ENCODE data around the gene TMPRSS6. TPM values are rescaled to one million over a fixed set of nuclear protein-coding genes. Genes with fewer than 3 reads are reported as not detected.

The TMPRSS6 gene
- total RNA-seq, 2 donors from 2014 or later = 0.22 to 0.31 TPM

- H3K27ac Mint-ChIP-seq = no peak overlapping the region
- Histone ChIP-seq H3K4me1 (ENCODE audit: control insufficient read depth, insufficient read depth, low read length) (no peaks in the 10 kb centered on the region), H3K36me3 (ENCODE audit: control insufficient read depth, insufficient read depth, low read length) (no peaks in the 10 kb centered on the region), H3K27ac (ENCODE audit: low read depth, low read length) (no peak overlapping the region), H3K9me3 (ENCODE audit: control insufficient read depth, low read length) (no peaks in the 10 kb centered on the region), H3K4me3 (ENCODE audit: low read length) (no peak overlapping the region), H3K27me3 (ENCODE audit: control insufficient read depth, insufficient read depth, low read length, poor library complexity, severe bottlenecking) (no peaks in the 10 kb centered on the region), H3K9ac (ENCODE audit: extremely low read depth, low read length, poor library complexity, severe bottlenecking) (no peak overlapping the region)
- H3K9me3 Mint-ChIP-seq = no peaks in the 10 kb centered on the region
- no peak for TF ChIP-seq CTCF (conservative IDR thresholded peaks at IDR 0.05)
- WGBS, 2 experiments (ENCODE audit: insufficient coverage in 1 of 2, insufficient read length in 1 of 2) = 81 to 92% methylated on average over 4 to 6 of the region's 6 CpGs
- no peak for DNase-seq
- no peaks in the 10 kb centered on the region for H3K27me3 Mint-ChIP-seq (ENCODE audit: insufficient read depth)
- no peaks in the 10 kb centered on the region for H3K4me1 Mint-ChIP-seq
- no peak overlapping the region for H3K4me3 Mint-ChIP-seq
- H3K36me3 Mint-ChIP-seq (ENCODE audit: low read depth) = no peaks in the 10 kb centered on the region
Observed at GRCh38 chr22:37137903-37138665, 28.6 kb upstream of the TMPRSS6 start.

GRCh38 chr22:37137131-37137530 lies 27.6 kb upstream of the TMPRSS6 start:
- Mint-ChIP-seq H3K4me1 (no peaks in the 10 kb centered on the region), H3K9me3 (no peaks in the 10 kb centered on the region), H3K27ac (no peak overlapping the region), H3K36me3 (ENCODE audit: low read depth) (no peaks in the 10 kb centered on the region), H3K27me3 (ENCODE audit: insufficient read depth) (no peaks in the 10 kb centered on the region), H3K4me3 (no peak overlapping the region)
- H3K9ac ChIP-seq (ENCODE audit: extremely low read depth, low read length, poor library complexity, severe bottlenecking) = no peak overlapping the region
- 87 to 94% methylated on average over 4 to 8 of the region's 8 CpGs for WGBS, 2 experiments (ENCODE audit: insufficient coverage in 1 of 2, insufficient read length in 1 of 2)
- no peaks in the 10 kb centered on the region for H3K27me3 ChIP-seq (ENCODE audit: control insufficient read depth, insufficient read depth, low read length, poor library complexity, severe bottlenecking)
- H3K36me3 ChIP-seq (ENCODE audit: control insufficient read depth, insufficient read depth, low read length) = no peaks in the 10 kb centered on the region
- no peaks in the 10 kb centered on the region for H3K9me3 ChIP-seq (ENCODE audit: control insufficient read depth, low read length)
- H3K4me1 ChIP-seq (ENCODE audit: control insufficient read depth, insufficient read depth, low read length) = no peaks in the 10 kb centered on the region
- no peak overlapping the region for H3K27ac ChIP-seq (ENCODE audit: low read depth, low read length)
- H3K4me3 ChIP-seq (ENCODE audit: low read length) = no peak overlapping the region
- TF ChIP-seq CTCF (conservative IDR thresholded peaks at IDR 0.05) = no peak
- DNase-seq = no peak

- H3K27ac ChIP-seq (ENCODE audit: low read depth, low read length) = no peak overlapping the region
- no peak overlapping the region for H3K4me3 ChIP-seq (ENCODE audit: low read length)
- no peaks in the 10 kb centered on the region for H3K9me3 ChIP-seq (ENCODE audit: control insufficient read depth, low read length)
- Mint-ChIP-seq H3K27me3 (ENCODE audit: insufficient read depth) (no peaks in the 10 kb centered on the region), H3K4me3 (no peak overlapping the region), H3K4me1 (no peaks in the 10 kb centered on the region), H3K9me3 (no peaks in the 10 kb centered on the region), H3K27ac (no peak overlapping the region), H3K36me3 (ENCODE audit: low read depth) (no peaks in the 10 kb centered on the region)
- TF ChIP-seq CTCF (conservative IDR thresholded peaks at IDR 0.05) = no peak
- H3K9ac ChIP-seq (ENCODE audit: extremely low read depth, low read length, poor library complexity, severe bottlenecking) = no peak overlapping the region
- H3K27me3 ChIP-seq (ENCODE audit: control insufficient read depth, insufficient read depth, low read length, poor library complexity, severe bottlenecking) = no peaks in the 10 kb centered on the region
- no peaks in the 10 kb centered on the region for H3K4me1 ChIP-seq (ENCODE audit: control insufficient read depth, insufficient read depth, low read length)
- 90 to 94% methylated on average over 9 to 12 of the region's 12 CpGs for WGBS, 2 experiments (ENCODE audit: insufficient coverage in 1 of 2, insufficient read length in 1 of 2)
- H3K36me3 ChIP-seq (ENCODE audit: control insufficient read depth, insufficient read depth, low read length) = no peaks in the 10 kb centered on the region
- no peak for DNase-seq
Observed at GRCh38 chr22:37135023-37135422, 25.5 kb upstream of the TMPRSS6 start.

All from endodermal cell (in vitro differentiated cells).